HepG2 (cell line): ENCODE data around the gene RTN1. TPM values are rescaled to one million over a fixed set of nuclear protein-coding genes. Genes with fewer than 3 reads are reported as not detected.
A peak's percentile ranks its signal among the peaks of the same experiment; 100 is the strongest.

ENCODE experiments used
- CREB1 ChIP-seq, 2 experiments: fragments of 450-650 bp in 1 of 2; IDR thresholded peaks; 2 replicates each; pipeline ENCODE4 v1.6.1; 2016 to 2017; ENCODE audit warnings: control low read depth in 1 of 2, mild to moderate bottlenecking in 1 of 2, missing compliant biosample characterization in 1 of 2, missing genetic modification characterization in 1 of 2
- EHMT2 ChIP-seq: fragments of 200-600 bp; sonication (generic); IDR thresholded peaks from 2 replicates; pipeline ENCODE4 v1.7.0; 2017; ENCODE audit warnings: antibody characterized with exemption, low read depth, low read length, borderline replicate concordance
- EP300 ChIP-seq, 3 experiments: sonication (generic) in 1 of 3; formaldehyde crosslinking in 1 of 3; IDR thresholded peaks; 2 replicates each; pipeline versions ENCODE4 v1.5.1 to v1.6.1; 2011 to 2020; ENCODE audit warnings: low read depth in 2 of 3, low read length in 2 of 3, borderline replicate concordance in 1 of 3, improper control_type of control experiment in 1 of 3, mild to moderate bottlenecking in 1 of 3, missing genetic modification reagents in 1 of 3, moderate library complexity in 1 of 3
- FOXJ3 ChIP-seq: sonication (generic); formaldehyde crosslinking; IDR thresholded peaks from 2 replicates; pipeline ENCODE4 v1.4.0; 2020; ENCODE audit warnings: missing genetic modification reagents, mild to moderate bottlenecking, borderline replicate concordance
- HDAC6 ChIP-seq: fragments of 200-600 bp; sonication (generic); IDR thresholded peaks from 2 replicates; pipeline ENCODE4 v1.7.0; 2017; ENCODE audit warnings: mild to moderate bottlenecking, antibody characterized with exemption, low read length, low read depth
- JDP2 ChIP-seq: sonication (generic); formaldehyde crosslinking; IDR thresholded peaks from 2 replicates; pipeline ENCODE4 v1.8.1; 2022; ENCODE audit warnings: missing genetic modification reagents, borderline replicate concordance
- MED13 ChIP-seq: sonication (generic); formaldehyde crosslinking; IDR thresholded peaks from 2 replicates; pipeline ENCODE4 v1.5.0; 2020; ENCODE audit warnings: missing genetic modification reagents
- MZF1 ChIP-seq: sonication (generic); formaldehyde crosslinking; IDR thresholded peaks from 2 replicates; pipeline ENCODE4 v1.8.1; 2023; ENCODE audit warnings: mild to moderate bottlenecking, missing genetic modification reagents, borderline replicate concordance
- NFYC ChIP-seq: IDR thresholded peaks from 2 replicates; pipeline ENCODE4 v1.6.1; 2016; ENCODE audit warnings: missing genetic modification reagents, missing compliant biosample characterization
- RAD21 ChIP-seq: fragments of 450-650 bp; formaldehyde crosslinking; IDR thresholded peaks from 2 replicates; pipeline ENCODE4 v1.5.0; 2020; ENCODE audit warnings: mild to moderate bottlenecking
- SNAPC5 ChIP-seq: sonication (generic); formaldehyde crosslinking; IDR thresholded peaks from 2 replicates; pipeline ENCODE4 v1.8.1; 2023; ENCODE audit warnings: mild to moderate bottlenecking, missing genetic modification reagents, borderline replicate concordance
- SOX13 ChIP-seq, 3 experiments: fragments of 450-650 bp in 1 of 3; sonication (generic) in 1 of 3; formaldehyde crosslinking in 1 of 3; IDR thresholded peaks in 2 of 3; conservative IDR thresholded peaks in 1 of 3; 2 replicates each; pipeline versions ENCODE4 v1.5.0 to v1.6.1; 2016 to 2020; ENCODE audit warnings: antibody characterized with exemption in 1 of 3, mild to moderate bottlenecking in 1 of 3, missing compliant biosample characterization in 1 of 3, missing genetic modification reagents in 1 of 3, moderate library complexity in 1 of 3
- SOX6 ChIP-seq, 2 experiments: fragments of 450-650 bp in 1 of 2; sonication (generic) in 1 of 2; formaldehyde crosslinking in 1 of 2; IDR thresholded peaks; 2 replicates each; pipeline versions ENCODE4 v1.4.0 to v1.6.1; 2017 to 2020; ENCODE audit warnings: antibody characterized with exemption in 1 of 2, mild to moderate bottlenecking in 1 of 2, missing genetic modification reagents in 1 of 2
- TCF7L2 ChIP-seq: IDR thresholded peaks from 2 replicates; pipeline ENCODE4 v1.6.1; 2011; ENCODE audit warnings: mild to moderate bottlenecking, low read depth, low read length, moderate library complexity
- YY1 ChIP-seq: IDR thresholded peaks from 2 replicates; pipeline ENCODE4 v1.6.1; 2011; ENCODE audit warnings: low read length, low read depth, moderate library complexity, mild to moderate bottlenecking; ENCODE audit not compliant: insufficient read depth, insufficient replicate concordance
- ZFP1 ChIP-seq: IDR thresholded peaks from 2 replicates; pipeline ENCODE4 v1.6.1; 2016
- ZFP36L1 ChIP-seq: sonication (generic); formaldehyde crosslinking; IDR thresholded peaks from 2 replicates; pipeline ENCODE4 v1.8.0; 2022; ENCODE audit warnings: mild to moderate bottlenecking, missing genetic modification reagents, moderate library complexity
- ZNF33B ChIP-seq: sonication (generic); formaldehyde crosslinking; IDR thresholded peaks from 2 replicates; pipeline ENCODE4 v1.5.1; 2020; ENCODE audit warnings: mild to moderate bottlenecking, missing genetic modification reagents
- ZNF34 ChIP-seq: sonication (generic); formaldehyde crosslinking; IDR thresholded peaks from 2 replicates; pipeline ENCODE4 v1.4.0; 2020; ENCODE audit warnings: mild to moderate bottlenecking, missing genetic modification reagents, borderline replicate concordance
- ZNF503 ChIP-seq: sonication (generic); formaldehyde crosslinking; IDR thresholded peaks from 2 replicates; pipeline ENCODE4 v1.4.0; 2020; ENCODE audit warnings: missing genetic modification reagents
- ZNF607 ChIP-seq: sonication (generic); formaldehyde crosslinking; IDR thresholded peaks from 2 replicates; pipeline ENCODE4 v1.5.1; 2020; ENCODE audit warnings: missing genetic modification reagents, mild to moderate bottlenecking, borderline replicate concordance
- ZNF703 ChIP-seq: sonication (generic); formaldehyde crosslinking; IDR thresholded peaks from 2 replicates; pipeline ENCODE4 v1.5.1; 2020; ENCODE audit warnings: missing genetic modification reagents, mild to moderate bottlenecking, moderate library complexity, borderline replicate concordance
- ZNF709 ChIP-seq: sonication (generic); formaldehyde crosslinking; IDR thresholded peaks from 2 replicates; pipeline ENCODE4 v1.5.0; 2020; ENCODE audit warnings: mild to moderate bottlenecking, missing genetic modification reagents
- ZNF749 ChIP-seq: sonication (generic); formaldehyde crosslinking; IDR thresholded peaks from 2 replicates; pipeline ENCODE4 v1.8.0; 2022; ENCODE audit warnings: mild to moderate bottlenecking, missing genetic modification reagents, moderate library complexity, borderline replicate concordance
- ZNF761 ChIP-seq: sonication (generic); formaldehyde crosslinking; conservative IDR thresholded peaks from 2 replicates; pipeline ENCODE4 v1.4.0; 2020; ENCODE audit warnings: mild to moderate bottlenecking, missing genetic modification reagents
- ZNF775 ChIP-seq: sonication (generic); formaldehyde crosslinking; IDR thresholded peaks from 2 replicates; pipeline ENCODE4 v1.4.0; 2020; ENCODE audit warnings: missing genetic modification reagents, mild to moderate bottlenecking, moderate library complexity, borderline replicate concordance
- polyA plus RNA-seq, 8 experiments: library from polyadenylated mRNA; depleted of rRNA in 3 of 8; stranded (reverse) in 7 of 8; unstranded in 1 of 8; fragments of >200 nt; fragmentation: Illumina TruSeq in 4 of 8; extraction: Trizol in 4 of 8; gene quantifications; 2 replicates each; pipeline versions ENCODE4 v1.2.1 to v1.2.3, GENCODE V29; 2011 to 2016; ENCODE audit warnings: low read depth in 4 of 8, missing spikeins in 1 of 8, mixed read lengths in 1 of 8; ENCODE audit not compliant: insufficient read depth in 1 of 8
- total RNA-seq, 5 experiments: library from RNA; depleted of rRNA; stranded (reverse); fragments of >200 nt; fragmentation: Illumina TruSeq; extraction: Trizol; gene quantifications; 2 replicates each; pipeline ENCODE4 v1.2.3, GENCODE V29; 2016; ENCODE audit warnings: low read depth in 1 of 5

Gene RTN1
- total and polyA plus RNA-seq, 2 of the 13 experiments (the other 11 are each of a cell fraction or from before 2014, with no cell fraction given): 0.04 to 0.18 TPM

DNA sequence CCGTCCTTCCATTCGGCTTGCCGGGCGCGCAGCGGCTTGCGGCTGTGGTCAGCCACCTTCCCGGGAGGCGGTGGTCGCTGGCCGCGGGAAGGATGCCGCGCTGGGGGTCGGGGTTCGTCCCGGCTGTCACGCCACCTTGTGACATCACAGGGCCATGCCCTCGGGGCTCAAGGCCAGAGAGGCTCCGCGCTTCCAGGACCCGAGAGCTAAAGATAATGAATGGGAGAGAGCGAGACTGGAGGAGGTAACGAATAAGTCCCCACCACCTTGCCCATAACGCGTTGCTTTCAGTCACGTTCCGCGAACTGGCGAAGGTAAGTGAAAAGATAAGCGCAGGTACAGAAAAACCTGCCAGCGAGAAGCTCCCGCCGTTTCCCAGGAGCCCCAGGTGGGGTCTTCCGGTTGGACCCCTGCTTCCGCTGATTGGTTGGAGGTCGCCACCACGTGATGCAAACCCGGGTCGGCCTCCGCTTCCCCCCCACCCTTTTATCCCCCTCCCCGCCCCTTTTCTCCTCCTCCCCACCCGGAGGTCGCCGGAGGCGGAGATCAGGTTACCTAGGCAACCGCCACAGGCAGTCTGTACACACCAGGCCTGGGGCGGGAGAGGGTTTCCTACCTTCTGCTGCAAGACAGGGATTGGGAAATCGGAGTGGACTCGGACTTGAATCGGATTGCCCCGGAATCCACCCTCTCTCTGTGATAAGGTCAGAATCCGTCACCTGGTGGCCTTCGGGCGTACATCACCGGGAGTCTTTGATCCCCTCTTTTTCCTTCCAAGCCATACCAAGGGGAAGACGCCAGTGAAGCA, 49.2 kb upstream of the RTN1 start, which contains the start of gene LRRC9 (continued):
- TF ChIP-seq EP300 (IDR thresholded peaks at IDR 0.05; ENCODE audit: low read depth in 2 of 2, low read length in 2 of 2) (peak in 1 of 2 experiments; percentile 39; a peak in 1 of 4 replicates), EP300 (CRISPR knock-in tag; IDR thresholded peaks at IDR 0.05; ENCODE audit: borderline replicate concordance) (no peak), SNAPC5 (CRISPR knock-in tag) (no peak), ZNF503 (CRISPR knock-in tag) (peak; percentile 27; the same call in 1 of the 2 replicates), EHMT2 (peak; percentile 73; the same call in 1 of the 2 replicates), ZFP36L1 (no peak), MZF1 (no peak), ZNF34 (CRISPR knock-in tag) (no peak), TCF7L2 (no peak), CREB1 (IDR thresholded peaks at IDR 0.05) (no peak), CREB1 (CRISPR knock-in tag; IDR thresholded peaks at IDR 0.05) (peak; percentile 56; the same call in 1 of the 2 replicates), SOX6 (IDR thresholded peaks at IDR 0.05) (no peak), SOX6 (CRISPR knock-in tag; IDR thresholded peaks at IDR 0.05) (no peak), FOXJ3 (no peak), ZNF761 (no peak), ZNF775 (no peak), HDAC6 (no peak), MED13 (CRISPR knock-in tag) (0 out of 2 replicates have a peak, but pooled peaks have one; percentile 46), SOX13 (IDR thresholded peaks at IDR 0.05) (no peak), SOX13 (CRISPR knock-in tag; conservative IDR thresholded peaks at IDR 0.05 in 1 of 2, IDR thresholded peaks at IDR 0.05 in 1 of 2) (peak in 1 of 2 experiments; percentile 24; a peak in 1 of 4 replicates), ZNF703 (CRISPR knock-in tag) (no peak), ZNF33B (CRISPR knock-in tag) (no peak), ZNF709 (no peak), ZNF749 (CRISPR knock-in tag) (no peak; the same call in 1 of the 2 replicates), ZFP1 (CRISPR knock-in tag) (no peak), ZNF607 (CRISPR knock-in tag) (peak; percentile 76), RAD21 (no peak), NFYC (CRISPR knock-in tag) (peak; percentile 75), JDP2 (CRISPR knock-in tag) (no peak), YY1 (peak; percentile 17)
